AG04449 (cell line): Measurements from ENCODE around the gene CFAP299.
A peak's percentile ranks its signal among the peaks of the same experiment; 100 is the strongest.

Experiments used
- CTCF ChIA-PET: fragments of 350-600 bp; formaldehyde crosslinking; extraction: SDS; loops from one replicate; lab custom pipeline; 2021; ENCODE audit warnings: antibody characterized with exemption; lab: Yijun Ruan, JAX
- POLR2A ChIA-PET: fragments of 400-600, 350-600 bp; formaldehyde crosslinking; extraction: SDS; loops from one replicate; lab custom pipeline; 2020; ENCODE audit warnings: antibody characterized with exemption, inconsistent platforms; lab: Yijun Ruan, JAX
- DNase-seq: peaks from one replicate; pipeline ENCODE4 v3.0.0-alpha.2; 2010; ENCODE audit warnings: low read depth, low spot score
- H3K4me3 ChIP-seq: 2 replicates; pipeline ENCODE4 v1.5.1; 2011; ENCODE audit warnings: low read depth, mild to moderate bottlenecking, control low read depth, low read length
- TF ChIP-seq, protein P1 (sequence below): IDR thresholded peaks from one replicate; pipeline ENCODE4 v1.5.1; 2011; ENCODE audit warnings: mild to moderate bottlenecking, moderate library complexity, low read length, control low read depth, inconsistent platforms; ENCODE audit not compliant: insufficient read depth; ENCODE audit errors: missing control alignments

Gene CFAP299

GRCh38 chr4:80466618-80467017, 131.1 kb downstream of the CFAP299 start:
- CTCF ChIA-PET, result no interaction called here
- no peak for DNase-seq
- no peak overlapping the region for H3K4me3 ChIP-seq
- TF ChIP-seq, protein P1, sequence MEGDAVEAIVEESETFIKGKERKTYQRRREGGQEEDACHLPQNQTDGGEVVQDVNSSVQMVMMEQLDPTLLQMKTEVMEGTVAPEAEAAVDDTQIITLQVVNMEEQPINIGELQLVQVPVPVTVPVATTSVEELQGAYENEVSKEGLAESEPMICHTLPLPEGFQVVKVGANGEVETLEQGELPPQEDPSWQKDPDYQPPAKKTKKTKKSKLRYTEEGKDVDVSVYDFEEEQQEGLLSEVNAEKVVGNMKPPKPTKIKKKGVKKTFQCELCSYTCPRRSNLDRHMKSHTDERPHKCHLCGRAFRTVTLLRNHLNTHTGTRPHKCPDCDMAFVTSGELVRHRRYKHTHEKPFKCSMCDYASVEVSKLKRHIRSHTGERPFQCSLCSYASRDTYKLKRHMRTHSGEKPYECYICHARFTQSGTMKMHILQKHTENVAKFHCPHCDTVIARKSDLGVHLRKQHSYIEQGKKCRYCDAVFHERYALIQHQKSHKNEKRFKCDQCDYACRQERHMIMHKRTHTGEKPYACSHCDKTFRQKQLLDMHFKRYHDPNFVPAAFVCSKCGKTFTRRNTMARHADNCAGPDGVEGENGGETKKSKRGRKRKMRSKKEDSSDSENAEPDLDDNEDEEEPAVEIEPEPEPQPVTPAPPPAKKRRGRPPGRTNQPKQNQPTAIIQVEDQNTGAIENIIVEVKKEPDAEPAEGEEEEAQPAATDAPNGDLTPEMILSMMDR, result no peak
- POLR2A ChIA-PET, result no interaction called here

DNA sequence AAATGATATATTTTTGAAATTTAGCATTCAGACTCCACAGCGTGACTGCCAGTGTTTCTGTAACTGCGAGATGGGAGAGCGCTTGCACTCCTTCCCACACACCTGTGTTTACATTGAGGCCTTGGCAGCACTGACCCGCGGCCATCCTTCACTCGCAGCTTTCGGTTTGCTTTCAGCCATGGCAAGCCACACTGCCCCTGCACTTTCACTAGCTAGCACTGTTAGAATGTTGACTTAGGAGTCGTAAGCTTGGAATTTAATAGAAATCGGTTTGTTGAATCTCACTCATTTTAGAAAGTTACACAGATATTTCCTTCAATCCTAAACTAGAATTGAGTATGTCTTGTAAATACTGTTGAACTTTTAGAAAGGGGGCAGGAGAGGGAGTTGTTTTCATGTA, 136.2 kb downstream of the CFAP299 start:
- peak overlapping the region; percentile 18 for H3K4me3 ChIP-seq
- DNase-seq, result no peak
- TF ChIP-seq, protein P1, result no peak
- POLR2A ChIA-PET, result no interaction called here
- CTCF ChIA-PET, result no interaction called here

DNA sequence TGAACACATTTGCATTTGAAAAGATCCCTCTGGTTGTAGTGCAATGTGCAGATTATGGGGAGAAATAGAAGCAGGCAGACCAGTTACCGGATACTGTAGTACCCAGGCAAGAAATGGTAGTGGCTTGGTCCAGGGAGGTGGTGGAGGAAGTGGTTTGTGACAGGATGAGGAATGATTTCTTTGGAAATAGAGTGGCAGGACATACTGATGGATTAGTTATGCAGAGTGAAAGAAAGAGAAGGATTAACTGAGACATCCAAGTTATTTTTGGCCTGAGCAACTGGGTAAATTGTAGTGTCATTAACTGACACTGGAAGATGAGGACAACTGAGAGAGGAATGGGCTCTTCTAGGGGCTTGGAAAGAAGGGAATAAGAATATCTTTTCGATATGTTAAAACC, 139.7 kb downstream of the CFAP299 start:
- no peak for DNase-seq
- ChIA-PET POLR2A (no interaction called here), CTCF (no interaction called here)
- no peak overlapping the region for H3K4me3 ChIP-seq
- TF ChIP-seq, protein P1, result no peak

GRCh38 chr4:80475798-80476197, 140.3 kb downstream of the CFAP299 start:
- H3K4me3 ChIP-seq, result no peak overlapping the region
- CTCF ChIA-PET, result no interaction called here
- DNase-seq, result no peak
- TF ChIP-seq, protein P1, result no peak
- POLR2A ChIA-PET, result no interaction called here

- ChIA-PET CTCF (no interaction called here), POLR2A (no interaction called here)
- H3K4me3 ChIP-seq, result no peak overlapping the region
- TF ChIP-seq, protein P1, result no peak
- DNase-seq, result peak; percentile 23
Observed at GRCh38 chr4:80484712-80485111, 149.2 kb downstream of the CFAP299 start.

DNA sequence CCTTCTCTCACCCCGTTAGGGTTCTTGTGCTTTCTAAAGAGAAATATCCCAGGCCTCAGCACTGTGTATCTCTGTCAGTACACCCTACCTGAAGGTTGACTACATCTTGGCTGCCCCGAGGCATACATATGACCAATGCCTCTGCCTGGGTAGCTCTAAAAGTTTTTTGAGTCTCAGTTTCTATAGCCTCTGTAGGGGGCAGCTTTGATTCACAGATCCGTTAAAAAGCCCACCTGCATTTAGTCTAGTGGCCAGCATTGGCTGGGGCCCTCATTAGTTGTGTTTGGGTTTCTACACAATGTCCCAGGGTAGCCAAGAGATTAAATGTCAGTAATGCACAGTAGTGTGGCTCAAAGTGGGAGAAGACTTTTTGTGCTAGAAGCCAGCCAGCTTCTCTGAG, 151.1 kb downstream of the CFAP299 start:
- POLR2A ChIA-PET, result no interaction called here
- TF ChIP-seq, protein P1, result no peak
- H3K4me3 ChIP-seq, result no peak overlapping the region
- no peak for DNase-seq
- CTCF ChIA-PET, result no interaction called here
